Stimulated activated naive CD4-positive, alpha-beta T cell treated with Interleukin-2 at 50 U/mL for 16 hours (primary cell): ENCODE measurements around the gene NCBP1.
"Not testable (repeated sequence)": the region's sequence is repeated elsewhere in the genome, so short reads cannot be mapped to it uniquely, and the experiment has no call there.

Source experiments
- DNase-seq: peaks from one replicate; lab custom pipeline; 2025; lab: John Stamatoyannopoulos, UW

NCBP1 gene

GRCh38 chr9:97632985-97633858 is at the start of gene NCBP1, which contains the start of gene TSTD2:
NCBP1 (plus strand) TSS chr9:97633821; CDS start chr9:97633882, 61 bp downstream.
TSTD2 (minus strand) TSS chr9:97633368; CDS start chr9:97627562, 5,806 bp downstream.
- DNase-seq: peak; percentile 97

GRCh38 chr9:97584778-97585177 is 48.8 kb upstream of the NCBP1 start:
- not testable (repeated sequence) for DNase-seq

- DNase-seq: not testable (repeated sequence)
These were observed 46.7 kb upstream of the NCBP1 start for GRCh38 chr9:97586909-97587308.

GRCh38 chr9:97591535-97591934 is 42.1 kb upstream of the NCBP1 start:
- no peak for DNase-seq

- no peak for DNase-seq
These were observed 41.5 kb upstream of the NCBP1 start for GRCh38 chr9:97592126-97592525.

- DNase-seq: no peak
These were observed 39.7 kb upstream of the NCBP1 start for GRCh38 chr9:97593960-97594359.

GRCh38 chr9:97594381-97594921 is 39.2 kb upstream of the NCBP1 start:
- DNase-seq: no peak

- no peak for DNase-seq
These were observed 36.7 kb upstream of the NCBP1 start for GRCh38 chr9:97596906-97597305.

- peak; percentile 52 for DNase-seq
These were observed 34.9 kb upstream of the NCBP1 start for GRCh38 chr9:97598461-97599288.

GRCh38 chr9:97599314-97599846 is 34.2 kb upstream of the NCBP1 start:
- no peak for DNase-seq

- DNase-seq: no peak
These were observed 32.9 kb upstream of the NCBP1 start for GRCh38 chr9:97600531-97601227.

GRCh38 chr9:97601228-97601898 is 32.3 kb upstream of the NCBP1 start:
- DNase-seq: no peak

- DNase-seq: no peak
These were observed 31.2 kb upstream of the NCBP1 start for GRCh38 chr9:97602430-97602829.

GRCh38 chr9:97604901-97605645 is 28.5 kb upstream of the NCBP1 start:
- DNase-seq: no peak

- peak; percentile 2 for DNase-seq
These were observed 18.1 kb upstream of the NCBP1 start for GRCh38 chr9:97615439-97616072.

- DNase-seq: no peak
These were observed 15.6 kb upstream of the NCBP1 start for GRCh38 chr9:97617939-97618416.

- DNase-seq: not testable (repeated sequence)
These were observed 13.6 kb upstream of the NCBP1 start for GRCh38 chr9:97620063-97620462.

GRCh38 chr9:97622483-97622882 is 11.1 kb upstream of the NCBP1 start:
- DNase-seq: not testable (repeated sequence)

GRCh38 chr9:97623946-97624345 is 9.7 kb upstream of the NCBP1 start:
- no peak for DNase-seq

GRCh38 chr9:97625620-97626019 is 8.0 kb upstream of the NCBP1 start:
- no peak for DNase-seq
